OCI-LY7 (cell line): Measurements from ENCODE around the gene ELAVL2.

Source experiments
- CTCF ChIP-seq: fragments of 200-600 bp; sonication (generic); conservative IDR thresholded peaks from 2 replicates; pipeline ENCODE4 v1.5.1; 2014; ENCODE audit warnings: mild to moderate bottlenecking, antibody characterized with exemption, low read length, moderate library complexity, mixed read lengths
- EZH2phosphoT487 ChIP-seq: fragments of 200-600 bp; sonication (generic); IDR thresholded peaks from 2 replicates; pipeline ENCODE4 v1.6.1; 2018; ENCODE audit warnings: low read depth, borderline replicate concordance, mild to moderate bottlenecking, mixed run types, antibody characterized with exemption, low read length, moderate library complexity, mixed read lengths

DNA sequence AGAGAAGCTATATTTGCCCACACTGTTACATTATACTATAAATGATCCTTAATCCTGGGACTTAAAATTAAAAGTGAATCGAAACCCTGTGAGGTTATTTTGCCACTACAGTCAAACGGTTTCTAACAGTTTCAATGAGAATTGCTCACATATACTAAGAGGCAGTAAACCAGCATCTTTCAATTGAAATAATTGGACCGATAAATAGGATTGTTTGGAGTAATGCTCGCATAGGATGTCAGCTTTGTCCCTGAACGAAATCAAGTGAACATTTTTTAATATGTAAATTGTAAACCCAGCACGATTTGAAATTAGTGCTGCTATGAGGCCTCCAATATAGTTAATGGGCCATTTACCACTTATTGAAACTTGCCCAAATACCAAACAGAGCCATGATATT, 60.5 kb downstream of the ELAVL2 start:
- no peak for TF ChIP-seq CTCF
- TF ChIP-seq EZH2phosphoT487 = no peak
